Measurements from ENCODE around the gene DNMBP. TPM values are rescaled to one million over a fixed set of nuclear protein-coding genes. Genes with fewer than 3 reads are reported as not detected.
A peak's percentile ranks its signal among the peaks of the same experiment; 100 is the strongest.
"Not testable (repeated sequence)": the region's sequence is repeated elsewhere in the genome, so short reads cannot be mapped to it uniquely, and the experiment has no call there.

Gene DNMBP
- total RNA-seq, 2 donors from 2014 or later: 38.4 to 53.5 TPM

DNA sequence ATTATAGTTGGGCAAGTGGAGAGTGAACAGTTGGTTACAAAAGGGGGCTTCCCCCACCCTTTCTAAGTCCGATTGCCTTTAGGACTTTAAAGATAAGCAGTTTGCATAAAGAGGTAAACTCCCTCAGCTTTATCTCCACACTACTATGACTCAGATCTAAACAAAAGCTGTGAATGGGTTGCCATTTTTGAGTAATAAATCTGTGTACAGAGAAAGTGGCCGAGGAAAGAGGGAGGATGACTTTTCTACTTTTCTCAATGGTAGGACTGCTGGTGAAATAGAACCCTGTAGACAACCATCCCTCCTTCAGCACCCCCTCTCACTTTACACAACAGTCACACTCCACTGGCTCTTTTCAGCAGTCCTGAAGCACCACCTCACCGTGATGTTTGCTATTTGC, 71.2 kb downstream of the DNMBP start:
- no peak overlapping the region for H3K27ac ChIP-seq
- H3K4me1 ChIP-seq: no peaks in the 10 kb centered on the region

GRCh38 chr10:99937630-99938029, 72.1 kb downstream of the DNMBP start:
- TF ChIP-seq, protein P1, sequence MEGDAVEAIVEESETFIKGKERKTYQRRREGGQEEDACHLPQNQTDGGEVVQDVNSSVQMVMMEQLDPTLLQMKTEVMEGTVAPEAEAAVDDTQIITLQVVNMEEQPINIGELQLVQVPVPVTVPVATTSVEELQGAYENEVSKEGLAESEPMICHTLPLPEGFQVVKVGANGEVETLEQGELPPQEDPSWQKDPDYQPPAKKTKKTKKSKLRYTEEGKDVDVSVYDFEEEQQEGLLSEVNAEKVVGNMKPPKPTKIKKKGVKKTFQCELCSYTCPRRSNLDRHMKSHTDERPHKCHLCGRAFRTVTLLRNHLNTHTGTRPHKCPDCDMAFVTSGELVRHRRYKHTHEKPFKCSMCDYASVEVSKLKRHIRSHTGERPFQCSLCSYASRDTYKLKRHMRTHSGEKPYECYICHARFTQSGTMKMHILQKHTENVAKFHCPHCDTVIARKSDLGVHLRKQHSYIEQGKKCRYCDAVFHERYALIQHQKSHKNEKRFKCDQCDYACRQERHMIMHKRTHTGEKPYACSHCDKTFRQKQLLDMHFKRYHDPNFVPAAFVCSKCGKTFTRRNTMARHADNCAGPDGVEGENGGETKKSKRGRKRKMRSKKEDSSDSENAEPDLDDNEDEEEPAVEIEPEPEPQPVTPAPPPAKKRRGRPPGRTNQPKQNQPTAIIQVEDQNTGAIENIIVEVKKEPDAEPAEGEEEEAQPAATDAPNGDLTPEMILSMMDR (IDR thresholded peaks at IDR 0.05): no peak
- Histone ChIP-seq H3K9ac (ENCODE audit: low read depth in 2 of 2, low read length in 2 of 2) (no peak overlapping the region), H3K4me3 (no peak overlapping the region), H3K36me3 (no peaks in the 10 kb centered on the region), H3K27ac (no peak overlapping the region), H3K9me3 (no peaks in the 10 kb centered on the region), H3K4me1 (no peaks in the 10 kb centered on the region), H3K27me3 (no peaks in the 10 kb centered on the region)
- DNase-seq: no peak
- intact Hi-C loops (cut with DNase I): no loop called here

More for the DNA sequence above, 71.2 kb downstream of the DNMBP start:
- Histone ChIP-seq H3K4me3 (no peak overlapping the region), H3K9me3 (no peaks in the 10 kb centered on the region), H3K27me3 (no peaks in the 10 kb centered on the region), H3K36me3 (no peaks in the 10 kb centered on the region), H3K9ac (ENCODE audit: low read depth in 2 of 2, low read length in 2 of 2) (no peak overlapping the region)
- TF ChIP-seq, protein P1 (IDR thresholded peaks at IDR 0.05): no peak
- intact Hi-C loops (cut with DNase I): no loop called here
- no peak for DNase-seq

- Histone ChIP-seq H3K27ac (peak overlapping the region; percentile 90), H3K9ac (ENCODE audit: low read depth in 2 of 2, low read length in 2 of 2) (peak overlapping the region in 1 of 2 donors; percentile 99)
- H3K36me3 ChIP-seq; DNase-seq; H3K9me3 ChIP-seq; H3K27me3 ChIP-seq; intact Hi-C loops (cut with DNase I); H3K4me1 ChIP-seq; H3K4me3 ChIP-seq: not testable (repeated sequence)
Measured at GRCh38 chr10:99932203-99932957, 77.4 kb downstream of the DNMBP start.

DNA sequence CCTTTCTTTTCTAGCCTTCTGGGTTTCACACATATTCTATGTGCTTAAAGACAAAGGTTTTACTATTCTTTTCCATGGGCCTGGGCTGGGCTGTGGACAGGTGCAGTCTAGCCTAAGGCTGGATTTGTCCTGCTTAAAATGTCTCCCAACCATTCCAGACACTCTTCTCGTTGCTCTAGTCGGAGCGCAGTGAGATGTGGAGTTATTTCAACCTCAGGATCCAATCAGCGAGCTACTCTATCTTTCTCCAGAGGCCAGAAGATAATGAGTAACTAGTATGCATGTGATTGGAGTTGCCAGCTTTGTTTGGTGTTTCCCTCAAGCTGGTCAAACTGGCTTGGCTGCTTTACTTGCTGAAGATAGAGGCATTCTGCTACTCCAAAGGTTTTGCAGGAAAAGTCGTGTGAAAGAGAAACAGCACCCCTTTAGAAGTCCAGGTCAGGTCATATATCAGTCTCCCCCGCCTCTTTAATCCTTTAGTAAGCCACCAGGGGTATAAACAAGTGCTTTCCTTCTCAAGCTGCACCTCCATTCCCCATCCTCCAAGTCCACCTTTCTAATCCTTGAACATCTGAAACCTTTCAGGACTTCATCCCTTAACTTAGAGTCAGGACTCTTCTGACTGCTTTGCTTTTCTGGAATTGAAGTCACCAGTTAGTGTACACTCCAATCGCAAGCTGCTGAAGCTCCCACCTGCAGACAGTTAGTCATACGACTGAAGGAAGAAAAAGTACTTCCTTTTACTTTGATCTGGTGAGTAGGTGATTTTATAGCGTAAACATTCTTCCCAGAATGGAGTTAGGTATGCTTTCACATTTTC, 78.8 kb downstream of the DNMBP start:
- H3K27me3 ChIP-seq: no peaks in the 10 kb centered on the region
- peaks cover 6% of the 10 kb centered on the region for H3K4me1 ChIP-seq
- H3K4me3 ChIP-seq: peak overlapping the region; percentile 36
- no peaks in the 10 kb centered on the region for H3K36me3 ChIP-seq
- TF ChIP-seq, protein P1 (IDR thresholded peaks at IDR 0.05): no peak
- H3K9me3 ChIP-seq: no peaks in the 10 kb centered on the region
- intact Hi-C loops (cut with DNase I): no loop called here
- H3K27ac ChIP-seq: peak overlapping the region; percentile 90
- peak; percentile 94 for DNase-seq
- peak overlapping the region; percentile 62 to 99 for H3K9ac ChIP-seq (ENCODE audit: low read depth in 2 of 2, low read length in 2 of 2)

GRCh38 chr10:99929360-99929759, 80.4 kb downstream of the DNMBP start:
- TF ChIP-seq, protein P1 (IDR thresholded peaks at IDR 0.05): no peak
- Histone ChIP-seq H3K9me3 (no peaks in the 10 kb centered on the region), H3K9ac (ENCODE audit: low read depth in 2 of 2, low read length in 2 of 2) (peak overlapping the region; percentile 40 to 99), H3K36me3 (no peaks in the 10 kb centered on the region), H3K4me1 (peaks cover 6% of the 10 kb centered on the region), H3K4me3 (peak overlapping the region; percentile 36), H3K27me3 (no peaks in the 10 kb centered on the region), H3K27ac (peak overlapping the region; percentile 90)
- intact Hi-C loops (cut with DNase I): no loop called here
- DNase-seq: no peak
